Activated naive CD4-positive, alpha-beta T cell treated with anti-CD3 and anti-CD28 coated beads for 36 hours (primary cell): ENCODE data around the gene TCP1. TPM values are rescaled to one million over a fixed set of nuclear protein-coding genes. Genes with fewer than 3 reads are reported as not detected.
"Not testable (repeated sequence)": the region's sequence is repeated elsewhere in the genome, so short reads cannot be mapped to it uniquely, and the experiment has no call there.

Experiments used
- CTCF ChIA-PET: fragments of 350-600 bp; sonication (Branson Sonifier 250); formaldehyde crosslinking; loops from one replicate; lab custom pipeline; 2021; ENCODE audit warnings: antibody characterized with exemption; lab: Charles Lee
- DNase-seq: peaks from one replicate; pipeline ENCODE4 v3.0.0-alpha.2; 2020
- H3K27ac Mint-ChIP-seq: one replicate; pipeline ENCODE4 v1.8.0; 2021; ENCODE audit warnings: mild to moderate bottlenecking, mixed read lengths
- H3K27me3 Mint-ChIP-seq: one replicate; pipeline ENCODE4 v1.8.0; 2021; ENCODE audit warnings: low read depth, mixed read lengths
- H3K36me3 Mint-ChIP-seq: one replicate; pipeline ENCODE4 v1.8.0; 2021; ENCODE audit warnings: low read depth, mixed read lengths
- H3K4me1 Mint-ChIP-seq: one replicate; pipeline ENCODE4 v1.8.0; 2021; ENCODE audit warnings: low read depth, mixed read lengths
- H3K4me3 Mint-ChIP-seq: one replicate; pipeline ENCODE4 v1.8.0; 2021; ENCODE audit warnings: mild to moderate bottlenecking, moderate library complexity, mixed read lengths
- H3K9me3 Mint-ChIP-seq: one replicate; pipeline ENCODE4 v1.8.0; 2021; ENCODE audit warnings: mixed read lengths
- intact Hi-C: fragments of 100-400 bp; cut with micrococcal nuclease; formaldehyde crosslinking; loops from one replicate; pipeline ENCODE4 v1.15.1; 2023
- total RNA-seq, 2 experiments: library from RNA; stranded (reverse); gene quantifications; one replicate each; pipeline ENCODE4 v1.2.3, GENCODE V29; 2021

TCP1 gene
- total RNA-seq, 2 experiments from 2014 or later = 420 to 425 TPM

DNA sequence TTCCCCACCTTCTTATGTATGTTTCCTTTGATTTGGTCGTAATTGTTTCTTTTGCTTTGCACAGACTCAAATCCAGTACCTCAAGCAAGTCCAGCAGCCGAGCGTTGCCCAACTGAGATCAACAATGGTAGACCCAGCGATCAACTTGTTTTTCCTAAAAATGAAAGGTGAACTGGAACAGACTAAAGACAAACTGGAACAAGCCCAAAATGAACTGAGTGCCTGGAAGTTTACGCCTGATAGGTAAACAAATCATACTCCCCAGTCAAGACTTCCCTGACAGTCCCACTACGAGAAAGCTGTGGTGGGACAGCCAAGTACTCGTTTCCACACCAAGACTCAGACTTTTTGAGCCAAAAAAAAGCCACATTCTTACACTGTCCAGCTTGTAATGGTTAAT is 41.3 kb downstream of the TCP1 start:
- CTCF ChIA-PET, H3K9me3 Mint-ChIP-seq, H3K27me3 Mint-ChIP-seq, H3K4me3 Mint-ChIP-seq, intact Hi-C loops, DNase-seq: not testable (repeated sequence)
- H3K36me3 Mint-ChIP-seq = peaks cover 47% of the 10 kb centered on the region
- peaks cover 27% of the 10 kb centered on the region for H3K4me1 Mint-ChIP-seq
- H3K27ac Mint-ChIP-seq = peak overlapping the region; percentile 41

DNA sequence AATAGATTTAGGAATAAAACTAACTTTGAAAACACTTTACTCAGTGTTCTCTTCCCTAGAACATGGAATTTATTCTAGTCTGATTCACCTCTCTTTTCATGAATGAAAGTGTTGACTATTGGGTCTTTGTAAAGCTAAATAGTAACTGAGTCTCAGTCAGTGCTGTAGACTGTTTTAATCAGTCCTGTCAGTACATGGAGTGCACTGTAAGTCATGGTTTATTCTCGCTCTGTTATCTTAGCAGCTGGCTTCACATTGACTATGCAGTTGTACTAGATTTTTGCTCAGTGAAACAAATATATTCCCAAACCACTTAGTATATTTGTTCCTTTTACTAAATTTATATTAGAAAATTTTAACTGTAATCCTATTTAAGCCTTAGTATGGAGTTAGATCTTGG is 42.6 kb downstream of the TCP1 start:
- H3K4me1 Mint-ChIP-seq = peaks cover 27% of the 10 kb centered on the region
- no peak overlapping the region for H3K27ac Mint-ChIP-seq
- H3K9me3 Mint-ChIP-seq = no peaks in the 10 kb centered on the region
- no peak overlapping the region for H3K4me3 Mint-ChIP-seq
- intact Hi-C loops = no loop called here
- DNase-seq = no peak
- CTCF ChIA-PET = interaction anchor here (1.4 to 1.5 kb wide), 2 partner anchors 10 to 56 kb away, joined by 3 to 4 read pairs; no protein-coding TSS in a partner anchor
- no peaks in the 10 kb centered on the region for H3K27me3 Mint-ChIP-seq
- peaks cover 52% of the 10 kb centered on the region for H3K36me3 Mint-ChIP-seq

DNA sequence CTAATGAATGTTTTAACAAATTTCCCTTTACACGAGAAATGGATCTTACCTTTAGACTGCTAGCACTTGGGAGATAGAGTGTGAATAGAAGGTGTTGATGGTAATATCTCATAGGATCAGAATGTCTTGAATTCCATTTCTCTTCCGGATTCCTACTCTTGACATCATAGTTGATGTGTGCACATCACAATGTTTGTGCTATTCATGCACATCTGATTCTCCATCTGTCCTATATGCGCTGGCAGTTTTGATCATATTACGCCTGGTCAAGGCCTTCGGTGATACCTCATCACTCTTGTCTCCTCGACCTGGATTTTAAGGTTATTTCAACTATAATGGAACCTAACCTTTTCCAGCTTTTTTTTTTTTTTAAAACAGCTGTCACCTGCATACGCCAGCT is 44.3 kb downstream of the TCP1 start:
- Mint-ChIP-seq H3K4me3 (no peak overlapping the region), H3K36me3 (peaks cover 59% of the 10 kb centered on the region), H3K4me1 (peaks cover 34% of the 10 kb centered on the region), H3K27me3 (no peaks in the 10 kb centered on the region), H3K9me3 (no peaks in the 10 kb centered on the region), H3K27ac (peak overlapping the region; percentile 14)
- no peak for DNase-seq
- CTCF ChIA-PET = no interaction called here
- intact Hi-C loops = loop anchor here (2.0 kb wide), 1 partner anchor 16 kb away; no protein-coding TSS in a partner anchor

DNA sequence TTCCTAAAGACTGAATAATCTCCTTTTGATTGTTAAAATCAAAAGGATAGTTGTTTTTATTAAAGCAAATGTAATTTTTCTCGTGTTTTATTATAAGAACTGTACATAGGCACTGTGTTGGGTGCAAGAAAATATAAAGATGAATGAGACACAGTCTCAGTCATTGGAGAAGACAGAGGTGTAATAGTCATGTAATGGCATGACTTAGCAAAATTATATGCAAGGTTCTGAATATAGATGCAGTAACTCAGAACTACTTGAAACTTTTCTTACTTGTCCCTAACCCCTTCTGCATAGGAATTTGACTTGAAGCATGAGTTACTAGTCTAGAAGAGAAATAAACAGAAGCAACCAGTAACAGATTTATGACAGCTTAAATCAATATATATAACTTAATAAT is 47.2 kb downstream of the TCP1 start:
- no peaks in the 10 kb centered on the region for H3K27me3 Mint-ChIP-seq
- DNase-seq = no peak
- CTCF ChIA-PET = interaction anchor here (1.1 kb wide), 1 partner anchor 10 kb away, joined by 3 read pairs; no protein-coding TSS in a partner anchor
- peaks cover 50% of the 10 kb centered on the region for H3K36me3 Mint-ChIP-seq
- peak overlapping the region; percentile 36 for H3K27ac Mint-ChIP-seq
- H3K4me3 Mint-ChIP-seq = no peak overlapping the region
- H3K4me1 Mint-ChIP-seq = peaks cover 39% of the 10 kb centered on the region
- intact Hi-C loops = no loop called here
- H3K9me3 Mint-ChIP-seq = no peaks in the 10 kb centered on the region

DNA sequence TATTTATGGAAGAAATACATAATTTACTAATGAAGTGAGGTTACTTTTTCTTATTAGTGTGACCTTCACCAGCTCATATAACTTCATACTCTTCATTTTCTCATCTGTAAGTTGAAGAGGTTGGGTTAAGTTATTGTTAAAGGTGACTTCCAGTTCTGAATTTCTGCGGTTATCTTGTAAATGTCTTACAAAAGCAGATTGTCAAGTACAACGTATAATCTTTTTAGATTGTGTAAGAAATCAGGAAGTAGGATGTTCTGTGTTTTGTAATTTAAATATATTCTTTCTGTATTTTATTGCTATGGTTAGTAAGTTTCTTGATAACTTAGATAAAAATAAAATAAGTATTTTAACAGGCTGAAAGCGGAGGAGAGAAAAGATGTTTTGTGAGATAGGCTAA is 50.1 kb downstream of the TCP1 start:
- Mint-ChIP-seq H3K27ac (no peak overlapping the region), H3K4me1 (peaks cover 38% of the 10 kb centered on the region), H3K36me3 (peaks cover 35% of the 10 kb centered on the region), H3K9me3 (no peaks in the 10 kb centered on the region), H3K4me3 (no peak overlapping the region), H3K27me3 (no peaks in the 10 kb centered on the region)
- no peak for DNase-seq
- intact Hi-C loops = no loop called here
- CTCF ChIA-PET = interaction anchor here (0.6 to 1.4 kb wide), 2 partner anchors 12 to 525 kb away, joined by 3 read pairs; no protein-coding TSS in a partner anchor

DNA sequence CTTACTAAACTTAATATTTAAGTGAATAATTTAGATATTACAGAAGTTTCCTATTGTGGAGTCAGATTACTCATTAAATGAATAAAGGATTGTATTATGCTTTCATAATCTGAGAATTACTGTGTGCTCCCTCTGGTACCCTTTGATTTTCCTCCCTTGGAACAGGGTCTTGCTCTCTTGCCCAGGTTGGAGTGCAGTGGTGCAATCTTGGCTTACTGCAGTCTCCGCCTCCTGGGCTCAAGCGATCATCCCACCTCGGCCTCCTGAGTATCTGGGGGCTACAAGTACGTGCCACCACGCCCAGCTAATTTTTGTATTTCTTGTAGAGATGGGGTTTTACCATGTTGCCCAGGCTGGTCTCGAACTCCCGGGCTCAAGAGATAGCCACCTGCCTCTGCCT is 52.5 kb downstream of the TCP1 start:
- no peak overlapping the region for H3K4me3 Mint-ChIP-seq
- H3K27ac Mint-ChIP-seq = no peak overlapping the region
- intact Hi-C loops = no loop called here
- no peak for DNase-seq
- no peaks in the 10 kb centered on the region for H3K27me3 Mint-ChIP-seq
- H3K9me3 Mint-ChIP-seq = no peaks in the 10 kb centered on the region
- peaks cover 48% of the 10 kb centered on the region for H3K4me1 Mint-ChIP-seq
- CTCF ChIA-PET = interaction anchor here (0.6 to 1.5 kb wide), 3 partner anchors 10 to 24 kb away, joined by 3 to 4 read pairs (median 3); no protein-coding TSS in a partner anchor
- peaks cover 20% of the 10 kb centered on the region for H3K36me3 Mint-ChIP-seq

DNA sequence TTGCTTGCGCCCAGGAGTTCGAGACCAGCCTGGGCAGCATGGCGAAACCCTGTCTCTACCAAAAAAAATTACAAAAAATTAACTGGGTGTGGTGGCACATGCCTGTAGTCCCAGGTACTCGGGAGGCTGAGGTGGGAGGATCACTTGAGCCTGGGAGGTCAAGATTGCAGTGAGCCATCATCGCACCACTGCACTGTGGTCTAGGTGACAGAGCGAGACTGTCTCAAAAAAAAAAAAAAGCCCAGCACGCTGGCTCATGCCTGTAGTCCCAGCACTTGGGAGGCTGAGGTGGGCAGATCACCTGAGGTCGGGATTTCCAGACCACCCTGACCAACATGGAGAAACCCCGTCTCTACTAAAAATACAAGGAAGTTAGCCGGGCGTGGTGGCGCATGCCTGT is 56.0 kb downstream of the TCP1 start:
- intact Hi-C loops, H3K9me3 Mint-ChIP-seq, H3K4me3 Mint-ChIP-seq, DNase-seq, H3K27me3 Mint-ChIP-seq: not testable (repeated sequence)
- CTCF ChIA-PET = interaction anchor here (0.6 to 0.8 kb wide), 2 partner anchors 69 to 235 kb away, joined by 3 read pairs; no protein-coding TSS in a partner anchor
- peaks cover 59% of the 10 kb centered on the region for H3K4me1 Mint-ChIP-seq
- H3K36me3 Mint-ChIP-seq = peaks cover 24% of the 10 kb centered on the region
- H3K27ac Mint-ChIP-seq = peak overlapping the region; percentile 46

DNA sequence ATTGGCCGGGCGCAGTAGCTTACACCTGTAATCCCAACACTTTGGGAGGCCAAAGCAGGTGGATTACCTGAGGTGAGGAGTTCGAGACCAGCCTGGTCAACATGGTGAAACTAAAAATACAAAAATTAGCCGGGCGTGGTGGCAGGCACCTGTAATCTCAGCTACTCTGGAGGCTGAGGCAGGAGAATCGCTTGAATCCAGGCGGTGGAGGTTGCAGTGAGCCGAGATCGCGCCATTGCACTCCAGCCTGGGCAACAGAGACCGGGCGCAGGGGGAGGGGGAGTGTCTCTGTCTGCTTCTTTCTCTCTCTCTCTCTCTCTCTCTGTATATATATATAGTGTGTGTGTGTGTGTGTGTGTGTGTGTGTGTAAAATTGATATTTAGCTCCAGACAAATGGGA is 56.9 kb downstream of the TCP1 start:
- CTCF ChIA-PET = interaction anchor here (0.7 to 1.4 kb wide), 5 partner anchors 9 to 235 kb away, joined by 3 to 6 read pairs (median 3); no protein-coding TSS in a partner anchor
- H3K4me3 Mint-ChIP-seq = not testable (repeated sequence)

DNA sequence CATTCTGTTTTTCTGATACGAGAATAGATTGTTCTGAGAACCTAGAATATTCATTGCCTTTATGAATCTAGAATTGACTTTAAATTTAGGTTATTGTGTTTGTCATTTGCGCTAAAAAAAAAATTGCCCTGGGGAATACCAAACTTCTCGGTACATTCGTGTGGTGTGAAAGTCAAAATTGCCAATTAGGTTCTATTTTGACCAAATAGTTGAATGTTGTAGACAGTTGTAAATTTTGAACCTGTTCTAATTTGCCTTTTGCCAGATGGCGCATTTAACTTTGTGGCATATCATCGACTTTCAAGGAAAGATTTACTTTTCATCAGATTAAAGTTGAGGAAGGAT is 59.1 kb downstream of the TCP1 start:
- DNase-seq = no peak
- CTCF ChIA-PET = interaction anchor here (0.8 kb wide), 1 partner anchor 38 kb away, joined by 4 read pairs; no protein-coding TSS in a partner anchor
- H3K4me3 Mint-ChIP-seq = no peak overlapping the region
- intact Hi-C loops = no loop called here
- H3K36me3 Mint-ChIP-seq = peaks cover 30% of the 10 kb centered on the region
- peaks cover 48% of the 10 kb centered on the region for H3K4me1 Mint-ChIP-seq
- no peaks in the 10 kb centered on the region for H3K9me3 Mint-ChIP-seq
- H3K27me3 Mint-ChIP-seq = no peaks in the 10 kb centered on the region
- H3K27ac Mint-ChIP-seq = peak overlapping the region; percentile 59

More for the DNA sequence above, 56.9 kb downstream of the TCP1 start:
- H3K9me3 Mint-ChIP-seq, H3K27me3 Mint-ChIP-seq, intact Hi-C loops, DNase-seq: not testable (repeated sequence)
- H3K27ac Mint-ChIP-seq = peak overlapping the region; percentile 63
- peaks cover 26% of the 10 kb centered on the region for H3K36me3 Mint-ChIP-seq
- H3K4me1 Mint-ChIP-seq = peaks cover 51% of the 10 kb centered on the region

DNA sequence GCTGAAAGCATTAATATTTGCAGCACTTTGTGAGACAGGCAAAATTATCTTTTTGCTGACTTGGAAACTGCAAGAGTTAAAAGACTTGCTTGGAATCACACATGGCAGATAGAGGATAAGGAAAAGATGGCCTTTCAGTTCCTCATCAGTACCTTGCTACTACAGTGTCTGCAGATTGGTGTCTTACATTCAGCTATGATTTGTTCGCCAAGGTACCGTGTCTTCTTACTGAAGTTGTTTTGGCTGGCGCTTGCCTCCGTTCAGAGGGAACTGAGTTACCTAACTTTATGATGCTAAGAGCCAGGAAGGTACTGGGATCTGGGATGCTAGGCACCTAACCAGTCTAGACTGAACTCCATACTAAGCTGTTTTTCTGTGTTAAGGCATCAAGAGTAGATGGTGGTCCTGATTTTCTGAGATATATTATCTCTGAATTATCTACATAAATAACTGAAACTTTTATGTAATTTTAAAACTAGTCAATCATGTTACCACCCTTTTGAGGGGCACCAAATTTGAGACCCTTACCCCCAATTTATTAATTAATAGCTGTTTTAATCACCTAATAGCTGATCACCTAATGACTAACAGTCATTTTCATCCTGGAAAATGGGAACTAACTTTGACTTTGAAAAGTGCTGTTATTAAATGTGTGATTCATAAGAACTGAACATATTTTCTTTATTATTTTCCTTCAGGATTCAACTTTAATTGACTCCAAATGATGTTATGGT is 59.6 kb downstream of the TCP1 start:
- Mint-ChIP-seq H3K27ac (peak overlapping the region; percentile 59), H3K36me3 (peaks cover 30% of the 10 kb centered on the region), H3K4me3 (peak overlapping the region; percentile 91), H3K9me3 (no peaks in the 10 kb centered on the region), H3K27me3 (no peaks in the 10 kb centered on the region), H3K4me1 (peaks cover 47% of the 10 kb centered on the region)
- DNase-seq = no peak
- intact Hi-C loops = loop anchor here (2.0 kb wide), 1 partner anchor 15 kb away; no protein-coding TSS in a partner anchor
- CTCF ChIA-PET = interaction anchor here (0.8 to 1.9 kb wide), 5 partner anchors 8 to 97 kb away, joined by 3 to 6 read pairs (median 5); no protein-coding TSS in a partner anchor

DNA sequence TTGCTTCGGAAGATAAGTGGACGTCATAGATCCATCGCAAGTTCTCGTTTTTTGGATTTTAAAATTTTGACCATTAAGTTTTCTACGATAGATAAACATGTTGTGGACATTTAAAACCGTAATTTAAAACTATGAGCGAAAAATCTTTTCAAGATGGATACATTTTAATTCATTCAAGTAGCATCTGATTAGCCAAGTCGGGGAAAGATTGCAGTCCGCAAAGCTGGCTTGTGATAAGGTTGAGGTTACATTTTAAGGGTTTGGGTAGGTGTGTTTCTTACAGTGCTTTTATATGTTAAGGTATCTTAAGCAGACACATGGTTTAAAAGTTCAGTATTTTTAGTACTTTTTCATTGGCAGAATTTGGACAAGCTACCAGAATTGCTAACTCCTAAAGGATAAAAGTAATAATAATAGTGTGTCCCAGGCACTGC is 60.9 kb downstream of the TCP1 start:
- no peak for DNase-seq
- intact Hi-C loops = loop anchor here (1.0 to 2.0 kb wide), 2 partner anchors 10 to 16 kb away; no protein-coding TSS in a partner anchor
- CTCF ChIA-PET = interaction anchor here (0.9 to 1.9 kb wide), 6 partner anchors 8 to 95 kb away, joined by 3 to 7 read pairs (median 5); partner anchors contain the start of genes MRPL18 and TCP1
- H3K4me3 Mint-ChIP-seq = peak overlapping the region; percentile 91
- peaks cover 35% of the 10 kb centered on the region for H3K36me3 Mint-ChIP-seq
- H3K4me1 Mint-ChIP-seq = peaks cover 46% of the 10 kb centered on the region
- H3K27ac Mint-ChIP-seq = peak overlapping the region; percentile 93
- no peaks in the 10 kb centered on the region for H3K27me3 Mint-ChIP-seq
- H3K9me3 Mint-ChIP-seq = no peaks in the 10 kb centered on the region
